Caco-2 (cell line): ENCODE measurements around the gene PLAAT1. TPM values are rescaled to one million over a fixed set of nuclear protein-coding genes. Genes with fewer than 3 reads are reported as not detected.

Experiments used
- BruUV-seq: library from RNA; stranded (reverse); fragments of 400-500 nt; replicated peaks from 2 replicates; lab custom pipeline; 2021; lab: Mats Ljungman, UMichigan
- CTCF ChIA-PET: fragments of 300-600 bp; sonication (Branson Sonifier 250); formaldehyde crosslinking; loops from one replicate; lab custom pipeline; 2022; ENCODE audit warnings: antibody characterized with exemption; lab: Charles Lee
- POLR2A ChIA-PET: fragments of 300-600 bp; sonication (Branson Sonifier 250); formaldehyde crosslinking; loops from one replicate; lab custom pipeline; 2022; ENCODE audit warnings: antibody characterized with exemption; lab: Charles Lee
- DNase-seq, 2 experiments: peaks; one replicate each; pipeline versions ENCODE4 v3.0.0 to v3.0.0-alpha.2; 2020 to 2022
- H3K27me3 ChIP-seq: replicated peaks from 2 replicates; pipeline ENCODE4 v1.6.0; 2011; ENCODE audit warnings: low read length; ENCODE audit not compliant: control insufficient read depth, insufficient read depth
- H3K36me3 ChIP-seq: 2 replicates; pipeline ENCODE4 v1.5.1; 2011; ENCODE audit warnings: low read length; ENCODE audit not compliant: control insufficient read depth, insufficient read depth
- H3K4me1 ChIP-seq: fragments of 250-450 bp; sonication (Bioruptor Pico); 2 replicates; pipeline ENCODE4 v1.5.1; 2020; ENCODE audit warnings: mild to moderate bottlenecking
- H3K4me3 ChIP-seq: 2 replicates; pipeline ENCODE4 v1.5.1; 2011; ENCODE audit warnings: low read depth, mild to moderate bottlenecking, control low read depth, low read length
- H3K9me3 ChIP-seq: fragments of 250-450 bp; sonication (Bioruptor Pico); 2 replicates; pipeline ENCODE4 v1.5.1; 2020; ENCODE audit warnings: mild to moderate bottlenecking, moderate library complexity
- H3K27ac Mint-ChIP-seq: one replicate; pipeline ENCODE4 v1.8.0; 2022; ENCODE audit warnings: mixed read lengths; ENCODE audit not compliant: unreplicated experiment
- H3K27me3 Mint-ChIP-seq: one replicate; pipeline ENCODE4 v1.8.0; 2022; ENCODE audit warnings: mixed read lengths; ENCODE audit not compliant: insufficient read depth, unreplicated experiment
- H3K36me3 Mint-ChIP-seq: one replicate; pipeline ENCODE4 v1.8.0; 2022; ENCODE audit warnings: mild to moderate bottlenecking, mixed read lengths; ENCODE audit not compliant: insufficient read depth, unreplicated experiment
- H3K4me1 Mint-ChIP-seq: one replicate; pipeline ENCODE4 v1.8.0; 2022; ENCODE audit warnings: low read depth, mixed read lengths; ENCODE audit not compliant: unreplicated experiment
- H3K4me3 Mint-ChIP-seq: one replicate; pipeline ENCODE4 v1.8.0; 2022; ENCODE audit warnings: mild to moderate bottlenecking, moderate library complexity, mixed read lengths; ENCODE audit not compliant: unreplicated experiment
- H3K9me3 Mint-ChIP-seq: one replicate; pipeline ENCODE4 v1.8.0; 2022; ENCODE audit warnings: mixed read lengths; ENCODE audit not compliant: unreplicated experiment
- CTCF ChIP-seq, 2 experiments: fragments of 200-600 bp in 1 of 2; IDR thresholded peaks; 1 replicate in 1 of 2; 2 replicates in 1 of 2; pipeline versions ENCODE4 v1.5.1 to v1.8.0; 2011 to 2022; ENCODE audit warnings: antibody characterized with exemption in 1 of 2, control low read depth in 1 of 2, inconsistent platforms in 1 of 2, low read depth in 1 of 2, low read length in 1 of 2, mild to moderate bottlenecking in 1 of 2, moderate library complexity in 1 of 2; ENCODE audit not compliant: insufficient read depth in 1 of 2, severe bottlenecking in 1 of 2, unreplicated experiment in 1 of 2
- intact Hi-C: fragments of 100-400 bp; cut with micrococcal nuclease; formaldehyde crosslinking; loops from one replicate; pipeline ENCODE4 v1.10.0; 2022; ENCODE audit not compliant: unreplicated experiment
- total RNA-seq: library from RNA; stranded (reverse); gene quantifications from 2 replicates; pipeline ENCODE4 v1.2.3, GENCODE V29; 2022

Gene PLAAT1
- total RNA-seq, 1 experiment from 2014 or later: 1.5 TPM

- no peak for DNase-seq
- Mint-ChIP-seq H3K36me3 (no peaks in the 10 kb centered on the region), H3K4me1 (peaks cover 6% of the 10 kb centered on the region), H3K9me3 (no peaks in the 10 kb centered on the region), H3K27me3 (peaks cover 4% of the 10 kb centered on the region), H3K27ac (no peak overlapping the region), H3K4me3 (no peak overlapping the region)
- H3K9me3 ChIP-seq: no peaks in the 10 kb centered on the region
- H3K4me3 ChIP-seq: no peak overlapping the region
- intact Hi-C loops: no loop called here
- POLR2A ChIA-PET: no interaction called here
- H3K36me3 ChIP-seq: no peaks in the 10 kb centered on the region
- no peaks in the 10 kb centered on the region for H3K4me1 ChIP-seq
- CTCF ChIA-PET: no interaction called here
- no peaks in the 10 kb centered on the region; the same call in 1 of the 2 replicates for H3K27me3 ChIP-seq
- BruUV-seq: no TSS peak
- no peak for TF ChIP-seq CTCF (IDR thresholded peaks at IDR 0.05; ENCODE audit: insufficient read depth in 1 of 2, low read depth in 1 of 2, low read length in 1 of 2, severe bottlenecking in 1 of 2, unreplicated experiment in 1 of 2)
Observed at GRCh38 chr3:193207290-193208273, 33.4 kb upstream of the PLAAT1 start.

GRCh38 chr3:193210618-193211017, 30.4 kb upstream of the PLAAT1 start:
- Histone ChIP-seq H3K4me1 (peaks cover 10% of the 10 kb centered on the region; the same call in 1 of the 2 replicates), H3K9me3 (no peaks in the 10 kb centered on the region), H3K36me3 (no peaks in the 10 kb centered on the region), H3K4me3 (no peak overlapping the region), H3K27me3 (no peaks in the 10 kb centered on the region)
- POLR2A ChIA-PET: interaction anchor here (0.7 kb wide), 1 partner anchor 31 kb away, joined by 3 read pairs; no protein-coding TSS in a partner anchor
- H3K4me3 Mint-ChIP-seq: no peak overlapping the region
- intact Hi-C loops: no loop called here
- no peaks in the 10 kb centered on the region for H3K36me3 Mint-ChIP-seq
- H3K9me3 Mint-ChIP-seq: no peaks in the 10 kb centered on the region
- H3K4me1 Mint-ChIP-seq: peaks cover 16% of the 10 kb centered on the region
- no peak for TF ChIP-seq CTCF (IDR thresholded peaks at IDR 0.05; ENCODE audit: insufficient read depth in 1 of 2, low read depth in 1 of 2, low read length in 1 of 2, severe bottlenecking in 1 of 2, unreplicated experiment in 1 of 2)
- CTCF ChIA-PET: no interaction called here
- no TSS peak for BruUV-seq
- no peak overlapping the region for H3K27ac Mint-ChIP-seq
- H3K27me3 Mint-ChIP-seq: peaks cover 4% of the 10 kb centered on the region
- DNase-seq: no peak

GRCh38 chr3:193211173-193211572, 29.8 kb upstream of the PLAAT1 start:
- no peaks in the 10 kb centered on the region for H3K9me3 ChIP-seq
- CTCF ChIA-PET: no interaction called here
- no peaks in the 10 kb centered on the region for H3K27me3 ChIP-seq
- no TSS peak for BruUV-seq
- H3K4me1 ChIP-seq: peaks cover 10% of the 10 kb centered on the region; the same call in 1 of the 2 replicates
- H3K4me1 Mint-ChIP-seq: peaks cover 16% of the 10 kb centered on the region
- H3K27me3 Mint-ChIP-seq: peaks cover 4% of the 10 kb centered on the region
- TF ChIP-seq CTCF (IDR thresholded peaks at IDR 0.05; ENCODE audit: insufficient read depth in 1 of 2, low read depth in 1 of 2, low read length in 1 of 2, severe bottlenecking in 1 of 2, unreplicated experiment in 1 of 2): no peak
- H3K4me3 Mint-ChIP-seq: no peak overlapping the region
- no peak overlapping the region for H3K4me3 ChIP-seq
- H3K36me3 Mint-ChIP-seq: no peaks in the 10 kb centered on the region
- H3K9me3 Mint-ChIP-seq: no peaks in the 10 kb centered on the region
- no peak overlapping the region for H3K27ac Mint-ChIP-seq
- no peaks in the 10 kb centered on the region for H3K36me3 ChIP-seq
- POLR2A ChIA-PET: interaction anchor here (0.7 kb wide), 1 partner anchor 30 kb away, joined by 3 read pairs; no protein-coding TSS in a partner anchor
- no peak for DNase-seq
- intact Hi-C loops: no loop called here
